NCI-H748 (cell line): Measurements from ENCODE around the gene UST.
"Not testable (repeated sequence)": the region's sequence is repeated elsewhere in the genome, so short reads cannot be mapped to it uniquely, and the experiment has no call there.

ENCODE experiments used
- DNase-seq: peaks from one replicate; lab custom pipeline; 2025; ENCODE audit not compliant: unreplicated experiment; lab: John Stamatoyannopoulos, UW

The UST gene

GRCh38 chr6:148764259-148765020 is 17.6 kb downstream of the UST start:
- DNase-seq: not testable (repeated sequence)

GRCh38 chr6:148765898-148766808 is 19.3 kb downstream of the UST start:
- DNase-seq: no peak

GRCh38 chr6:148768646-148769270 is 21.9 kb downstream of the UST start:
- DNase-seq: no peak

- DNase-seq: no peak
These were observed 22.6 kb downstream of the UST start for GRCh38 chr6:148769304-148769968.

DNA sequence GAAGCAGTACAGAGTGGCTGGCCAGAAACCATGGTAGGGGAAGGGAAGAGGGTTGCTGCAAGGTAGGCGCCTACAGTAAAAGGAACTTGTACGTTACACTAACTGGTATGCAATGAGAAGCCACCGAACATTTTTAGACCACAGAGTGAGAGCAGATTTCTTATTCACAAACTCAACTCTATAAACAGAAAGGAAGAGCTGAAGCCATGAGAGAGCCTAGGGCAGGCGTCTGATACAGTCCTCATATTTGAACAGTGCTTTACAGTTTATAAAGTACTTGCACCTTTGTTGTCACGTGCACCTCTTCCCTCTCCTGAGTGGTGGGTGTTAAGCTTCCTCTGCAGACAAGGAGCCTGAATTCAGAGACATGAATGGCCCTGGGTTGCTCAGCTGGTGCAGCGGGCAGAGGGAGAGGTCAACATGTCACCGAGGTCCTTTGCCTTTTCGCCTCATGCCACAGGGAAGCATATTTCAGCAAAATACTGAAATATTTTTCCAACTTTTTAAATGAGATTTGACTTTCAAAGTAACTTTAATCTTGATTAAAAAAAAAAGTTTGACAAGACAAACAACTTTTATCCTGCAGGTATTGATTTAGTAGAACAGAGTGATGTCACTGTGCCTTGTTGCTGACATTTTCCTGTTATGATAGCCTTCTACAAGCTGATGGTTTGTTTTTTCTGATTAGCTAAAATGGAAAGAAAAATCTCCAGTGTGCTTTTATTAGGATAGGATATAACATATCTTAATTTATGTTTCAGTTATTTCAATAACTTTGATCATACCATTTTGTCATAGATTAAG is 23.8 kb downstream of the UST start:
- peak; percentile 27 for DNase-seq

- peak; percentile 85 for DNase-seq
These were observed 24.4 kb downstream of the UST start for GRCh38 chr6:148771212-148771601.

DNA sequence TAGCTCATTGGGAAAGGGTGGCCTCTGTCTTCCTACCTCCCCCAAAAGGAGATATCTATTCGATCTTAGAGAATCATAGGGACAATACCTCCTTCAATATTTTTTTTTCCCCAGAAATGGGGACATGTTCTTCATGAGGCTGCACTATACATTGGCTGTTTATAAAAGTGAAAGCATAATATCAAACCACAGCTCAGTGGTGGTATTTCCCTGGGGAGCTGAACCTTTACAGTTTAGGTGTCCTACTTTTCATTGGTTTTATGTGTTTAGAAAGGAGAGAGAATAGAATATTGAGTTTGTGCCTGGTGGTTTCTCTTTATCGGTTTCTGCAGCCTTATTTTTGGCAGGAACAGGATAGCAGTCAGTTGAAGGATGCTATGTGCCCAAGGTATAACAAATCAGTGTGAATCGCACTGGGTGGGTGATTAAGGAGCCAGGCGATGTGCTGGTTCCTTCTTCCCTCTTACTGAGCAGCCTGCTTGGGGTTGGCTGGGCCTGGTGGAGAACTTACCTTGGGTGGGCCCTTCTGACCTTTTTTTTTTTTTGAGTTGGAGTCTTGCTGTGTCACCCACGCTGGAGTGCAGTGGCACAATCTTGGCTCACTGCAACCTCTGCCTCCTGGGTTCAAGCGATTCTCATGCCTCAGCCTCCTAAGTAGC is 25.2 kb downstream of the UST start:
- no peak for DNase-seq

GRCh38 chr6:148775161-148775560 is 28.3 kb downstream of the UST start:
- DNase-seq: no peak

DNA sequence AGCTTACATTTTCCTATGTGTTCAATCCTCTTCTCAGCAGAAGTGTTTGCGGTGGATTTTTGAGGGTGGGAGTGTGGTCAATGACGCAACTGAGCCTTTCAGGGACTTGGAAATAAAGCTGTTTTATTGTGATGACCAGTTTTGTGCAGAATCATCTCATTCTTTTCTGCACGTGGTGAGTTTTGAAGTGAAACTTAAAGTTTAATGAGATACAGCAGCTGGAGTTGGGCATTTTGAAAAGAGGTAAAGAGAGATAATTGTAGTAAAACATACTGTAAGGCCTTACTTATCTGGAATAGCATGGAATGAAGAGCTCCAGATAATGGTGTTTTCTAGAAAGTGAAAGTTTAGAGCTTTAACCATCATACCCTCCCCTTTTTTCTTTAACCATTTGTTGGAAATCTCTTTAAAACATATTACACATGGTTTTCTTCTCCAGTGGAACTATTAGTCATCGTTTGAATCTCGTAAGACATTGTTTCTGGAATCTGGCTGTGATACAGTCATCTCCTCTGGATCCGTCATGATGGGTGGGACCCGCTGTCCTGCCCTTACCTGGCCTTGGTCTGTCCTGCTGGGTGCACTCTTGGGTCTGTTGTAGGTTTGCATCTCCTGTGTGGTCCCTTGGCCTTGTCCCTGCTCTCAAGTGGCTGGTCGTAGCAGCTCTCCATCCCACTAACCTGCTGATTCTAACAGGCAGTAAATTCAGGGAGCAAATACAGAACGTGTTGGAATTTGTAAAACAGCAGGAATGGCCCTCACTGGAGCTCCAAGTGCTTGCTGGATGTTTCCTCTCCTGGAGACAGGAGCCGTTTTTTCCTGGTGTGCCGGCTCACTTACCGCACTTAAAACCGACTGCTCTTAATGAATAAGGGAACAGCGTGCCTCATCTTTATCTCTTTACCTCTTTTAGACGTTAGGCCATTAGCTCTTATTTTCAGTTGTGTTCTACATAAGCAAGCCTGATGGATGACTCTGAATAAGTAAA is 29.8 kb downstream of the UST start:
- DNase-seq: peak; percentile 46

DNA sequence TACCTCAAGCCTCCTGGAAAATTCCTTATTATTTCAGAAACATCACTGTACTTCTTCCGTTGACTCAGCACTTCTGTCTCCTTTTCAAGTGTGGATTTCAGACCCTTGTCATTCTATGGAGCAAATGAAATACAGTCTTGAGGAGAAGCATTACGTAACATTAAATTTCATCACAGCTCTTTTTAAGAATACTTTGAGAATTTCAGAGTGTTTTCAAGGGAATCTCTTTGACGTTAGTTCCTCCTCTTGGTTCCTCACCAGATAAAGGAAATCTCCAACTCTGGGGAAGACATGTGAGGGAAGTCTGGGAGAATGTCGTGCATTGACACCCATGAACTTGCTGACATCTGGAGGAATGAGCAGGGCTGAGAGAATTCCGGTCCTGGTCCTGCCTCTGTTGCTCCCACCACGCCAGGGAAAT is 32.3 kb downstream of the UST start:
- DNase-seq: no peak

DNA sequence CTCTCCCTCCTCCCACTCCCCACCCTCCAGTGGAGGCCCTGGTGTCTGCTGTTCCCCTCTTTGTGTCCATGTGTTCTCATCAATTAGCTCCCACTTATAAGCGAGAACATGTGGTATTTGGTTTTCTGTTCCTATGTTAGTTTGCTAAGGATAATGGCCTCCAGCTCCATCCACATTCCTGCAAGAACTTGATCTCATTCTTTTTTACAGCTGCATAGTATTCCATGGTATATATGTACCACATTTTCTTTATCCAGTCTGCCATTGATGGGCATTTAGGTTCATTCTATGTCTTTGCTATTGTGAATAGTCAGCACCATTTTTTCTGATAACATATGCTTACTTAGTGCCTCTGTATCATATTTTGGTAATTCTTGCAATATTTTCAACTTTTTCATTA is 33.6 kb downstream of the UST start:
- DNase-seq: not testable (repeated sequence)

DNA sequence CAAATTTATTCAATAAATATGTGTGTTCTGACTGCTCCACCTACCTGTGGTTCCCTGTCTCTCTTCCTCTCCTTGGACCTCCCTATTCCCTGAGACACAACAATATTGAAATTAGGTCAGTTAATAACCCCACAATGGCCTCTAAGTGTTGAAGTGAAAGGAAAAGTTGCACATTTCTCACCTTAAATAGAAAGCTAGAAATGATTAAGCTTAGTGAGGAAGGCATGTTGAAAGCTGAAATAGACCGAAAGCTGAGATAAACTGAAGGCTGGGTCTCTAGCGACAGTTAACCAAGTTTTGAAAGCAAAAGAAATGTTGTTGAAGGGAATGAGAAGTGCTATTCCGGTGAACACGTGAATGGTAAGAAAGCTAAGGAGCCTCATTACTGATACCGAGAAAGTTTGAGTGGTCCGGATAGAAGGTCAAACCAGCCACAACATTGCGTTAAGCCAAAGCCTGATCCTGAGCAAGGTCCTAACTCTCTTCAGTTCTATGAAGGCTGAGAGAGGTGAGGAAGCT is 34.1 kb downstream of the UST start:
- DNase-seq: no peak

DNA sequence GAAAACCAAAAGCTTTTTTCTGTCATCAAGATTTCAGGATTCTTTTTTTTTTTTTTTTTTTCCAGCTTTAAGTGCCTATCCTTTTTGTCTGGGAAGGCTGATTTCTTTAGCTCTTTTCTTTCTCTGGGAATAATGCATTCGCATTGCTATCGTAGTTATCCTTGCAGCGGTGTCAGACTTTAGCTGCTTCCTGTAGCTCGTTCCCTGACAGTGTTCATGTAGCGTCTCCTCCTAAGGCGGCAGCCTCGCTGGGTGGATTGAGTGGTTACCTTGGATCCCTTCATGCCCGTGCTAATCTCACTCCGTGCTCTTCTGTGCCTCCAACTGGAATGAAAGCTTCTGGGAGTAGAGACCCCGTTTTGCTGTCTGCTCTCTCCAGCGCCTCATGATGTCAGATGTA is 43.1 kb downstream of the UST start:
- DNase-seq: no peak

DNA sequence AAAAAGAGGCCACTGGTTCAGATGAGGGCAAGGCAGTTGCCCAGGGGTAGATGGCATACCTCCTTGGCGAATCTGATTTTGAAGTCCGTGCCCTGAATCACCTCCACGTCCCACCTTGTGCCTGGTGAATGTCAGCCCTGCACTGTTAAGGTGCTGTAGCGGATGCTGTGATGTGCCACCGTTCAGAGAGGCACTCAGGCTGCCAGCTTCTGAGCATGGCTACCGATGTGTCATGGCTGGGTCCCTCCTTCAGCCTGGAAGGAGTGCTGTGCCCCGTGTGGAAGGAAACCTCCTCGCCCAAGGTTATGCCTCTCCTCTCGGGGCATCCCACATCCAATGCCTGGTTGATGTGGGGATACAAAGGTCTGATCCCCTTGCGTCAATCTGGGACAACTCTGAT is 43.6 kb downstream of the UST start:
- DNase-seq: no peak

DNA sequence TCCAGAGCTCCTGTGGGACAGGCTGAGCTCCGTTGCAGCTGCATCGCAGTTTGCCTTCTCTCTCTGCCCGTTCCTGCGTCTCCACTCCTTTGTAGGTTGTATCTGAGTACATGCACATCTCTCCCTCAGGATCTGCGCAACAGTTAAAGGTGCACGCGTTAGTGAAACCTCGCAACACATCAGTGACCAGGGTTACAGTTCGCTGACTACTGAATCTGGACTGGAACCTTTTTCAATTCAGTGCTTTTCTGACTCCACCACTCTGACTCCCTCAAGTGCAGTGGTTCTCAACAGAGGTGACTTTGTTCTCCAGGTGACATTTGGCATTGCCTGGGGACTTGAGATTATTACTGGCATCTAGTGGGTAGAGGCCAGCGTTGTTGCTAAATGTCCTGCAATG is 44.0 kb downstream of the UST start:
- no peak for DNase-seq

DNA sequence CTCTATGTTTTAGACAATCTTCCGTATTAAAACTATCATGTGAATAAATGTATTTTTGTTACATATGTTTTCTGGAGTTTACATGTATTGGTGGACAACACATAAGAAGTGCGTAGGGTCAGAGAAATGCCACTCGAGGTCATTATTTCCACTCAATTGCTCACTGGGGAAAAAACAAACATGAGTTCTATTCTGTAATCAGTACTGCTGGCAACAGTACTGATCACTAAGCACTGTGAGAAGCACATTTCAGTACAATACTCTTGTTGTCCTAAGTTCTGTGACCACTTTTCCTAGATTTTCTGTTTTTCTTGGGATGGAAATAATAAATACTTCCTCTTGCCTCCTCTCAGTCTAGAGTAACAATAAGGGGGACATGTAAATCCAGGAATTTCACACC is 44.5 kb downstream of the UST start:
- DNase-seq: peak; percentile 9

DNA sequence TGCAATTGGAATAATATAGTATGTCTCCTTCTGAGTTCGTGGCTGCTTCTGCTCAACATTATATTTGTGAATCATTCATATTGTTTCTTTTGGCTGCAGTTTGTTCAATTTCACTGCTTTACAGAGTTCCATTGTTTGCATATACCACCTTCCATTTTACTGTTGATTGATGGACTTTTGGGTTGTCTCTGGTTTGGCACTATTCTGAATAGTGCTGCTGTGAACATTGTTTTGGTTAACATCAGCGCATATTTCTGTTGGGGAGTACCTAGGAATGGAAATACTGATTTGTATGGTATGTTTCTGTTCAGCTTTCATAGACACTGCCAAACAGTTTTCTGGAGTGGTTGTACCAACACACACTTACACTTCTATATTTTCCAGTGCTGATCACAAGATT is 46.9 kb downstream of the UST start:
- no peak for DNase-seq

DNA sequence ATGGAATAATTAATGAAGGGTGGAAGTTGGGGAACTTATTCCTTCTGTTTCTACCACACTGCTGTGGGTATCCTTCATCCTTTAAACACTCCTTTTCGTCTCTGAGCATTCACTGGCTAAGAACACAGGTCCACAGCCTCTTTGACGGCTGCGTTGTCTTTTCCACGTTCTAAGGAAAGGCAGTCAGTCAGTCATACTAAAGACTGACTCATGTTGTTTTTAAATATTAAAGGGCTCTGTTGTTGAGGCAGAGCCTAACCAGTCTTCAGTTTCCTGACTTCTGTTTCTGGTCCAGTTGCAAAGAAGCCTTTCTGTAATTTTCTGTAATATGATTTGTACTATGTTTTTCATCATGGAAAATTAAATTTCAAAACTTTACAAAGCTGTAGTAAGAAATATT is 48.0 kb downstream of the UST start:
- no peak for DNase-seq
